GM18907 (cell line): ENCODE measurements around the gene CAMTA1.

Experiments used
- ATAC-seq: cut with Tn5 transposase; IDR thresholded peaks from one replicate; pipeline ENCODE4 v1.9.1; 2021; ENCODE audit warnings: mild to moderate bottlenecking, moderate library complexity; ENCODE audit not compliant: unreplicated experiment

Gene CAMTA1

GRCh38 chr1:7432900-7433380 lies 647.7 kb downstream of the CAMTA1 start:
- no peak for ATAC-seq

GRCh38 chr1:7434566-7434965 lies 649.3 kb downstream of the CAMTA1 start:
- no peak for ATAC-seq

- no peak for ATAC-seq
Observed at GRCh38 chr1:7435276-7436055, 650.2 kb downstream of the CAMTA1 start.

- no peak for ATAC-seq
Observed at GRCh38 chr1:7436056-7437005, 651.1 kb downstream of the CAMTA1 start.

GRCh38 chr1:7437036-7437435 lies 651.8 kb downstream of the CAMTA1 start:
- no peak for ATAC-seq

- no peak for ATAC-seq
Observed at GRCh38 chr1:7437608-7438395, 652.5 kb downstream of the CAMTA1 start.

- no peak for ATAC-seq
Observed at GRCh38 chr1:7438396-7438785, 653.1 kb downstream of the CAMTA1 start.

- ATAC-seq, result no peak
Observed at GRCh38 chr1:7438921-7439655, 653.8 kb downstream of the CAMTA1 start.

- ATAC-seq, result no peak
Observed at GRCh38 chr1:7440154-7440553, 654.9 kb downstream of the CAMTA1 start.

GRCh38 chr1:7441143-7441841 lies 656.0 kb downstream of the CAMTA1 start:
- ATAC-seq, result no peak

- ATAC-seq, result no peak
Observed at GRCh38 chr1:7442036-7442435, 656.8 kb downstream of the CAMTA1 start.

- no peak for ATAC-seq
Observed at GRCh38 chr1:7442918-7443317, 657.7 kb downstream of the CAMTA1 start.

GRCh38 chr1:7444363-7444762 lies 659.1 kb downstream of the CAMTA1 start:
- ATAC-seq, result no peak

- ATAC-seq, result no peak
Observed at GRCh38 chr1:7447093-7447492, 661.8 kb downstream of the CAMTA1 start.

GRCh38 chr1:7447736-7448135 lies 662.5 kb downstream of the CAMTA1 start:
- no peak for ATAC-seq

- ATAC-seq, result no peak
Observed at GRCh38 chr1:7448986-7449385, 663.7 kb downstream of the CAMTA1 start.

- no peak for ATAC-seq
Observed at GRCh38 chr1:7449750-7450149, 664.5 kb downstream of the CAMTA1 start.

- ATAC-seq, result no peak
Observed at GRCh38 chr1:7450838-7451237, 665.6 kb downstream of the CAMTA1 start.

- ATAC-seq, result no peak
Observed at GRCh38 chr1:7453038-7453437, 667.8 kb downstream of the CAMTA1 start.
